NCI-H748 (cell line): ENCODE measurements around the gene ZBTB47.
A peak's percentile ranks its signal among the peaks of the same experiment; 100 is the strongest.

Experiments
- DNase-seq: peaks from one replicate; lab custom pipeline; 2025; ENCODE audit not compliant: unreplicated experiment; lab: John Stamatoyannopoulos, UW

Gene ZBTB47

GRCh38 chr3:42653560-42654330, at the start of gene ZBTB47:
ZBTB47 (plus strand) TSS chr3:42653697; CDS start chr3:42658356, 4,659 bp downstream.
- peak; percentile 46 for DNase-seq

DNA sequence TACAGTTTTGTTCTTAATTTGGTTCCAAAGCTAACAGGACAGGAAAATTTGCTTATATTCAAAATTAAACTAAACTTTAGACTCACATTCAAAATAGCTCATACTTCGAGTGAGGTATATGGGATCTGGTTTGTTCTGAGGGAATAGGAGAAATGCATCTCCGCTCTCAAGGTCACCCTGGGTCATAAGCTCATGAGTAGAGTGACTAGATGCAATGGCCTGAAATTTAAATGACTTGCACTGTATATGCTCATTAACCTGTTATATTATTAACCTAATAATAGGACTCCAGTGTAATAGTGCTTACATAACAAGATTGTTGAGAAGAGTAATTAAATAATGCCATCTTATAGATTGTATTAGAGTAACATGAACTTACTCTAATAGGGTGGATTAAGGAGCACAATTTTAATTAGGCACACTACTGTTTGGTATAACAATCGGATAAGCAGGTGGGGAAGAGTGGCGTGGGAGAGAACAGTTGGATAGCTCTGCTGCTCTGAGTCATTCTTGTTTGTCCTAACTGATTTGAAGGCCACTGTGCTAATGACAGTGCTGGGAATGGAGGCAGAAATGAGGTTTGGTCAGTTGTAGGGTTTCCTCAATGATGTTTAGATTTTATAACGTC, 47.8 kb upstream of the ZBTB47 start:
- DNase-seq = no peak

DNA sequence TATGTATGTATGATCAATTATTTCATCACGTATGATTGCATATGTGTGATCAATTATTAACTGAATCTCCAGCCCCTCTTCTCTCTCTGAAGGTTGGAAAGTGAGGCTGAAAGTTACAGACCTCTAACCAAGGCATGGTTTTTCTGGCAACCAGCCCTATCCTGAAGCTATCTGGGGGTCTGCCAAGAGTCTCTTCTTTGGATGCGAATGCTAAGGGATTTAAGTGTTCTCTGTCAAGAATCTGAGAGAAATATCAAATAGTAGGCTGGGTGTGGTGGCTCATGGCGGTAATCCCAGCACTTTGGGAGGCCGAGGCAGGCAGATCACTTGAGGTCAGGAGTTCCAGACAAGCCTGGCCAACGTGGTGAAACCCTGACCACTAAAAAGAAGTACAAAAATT, 44.9 kb upstream of the ZBTB47 start:
- DNase-seq = no peak

DNA sequence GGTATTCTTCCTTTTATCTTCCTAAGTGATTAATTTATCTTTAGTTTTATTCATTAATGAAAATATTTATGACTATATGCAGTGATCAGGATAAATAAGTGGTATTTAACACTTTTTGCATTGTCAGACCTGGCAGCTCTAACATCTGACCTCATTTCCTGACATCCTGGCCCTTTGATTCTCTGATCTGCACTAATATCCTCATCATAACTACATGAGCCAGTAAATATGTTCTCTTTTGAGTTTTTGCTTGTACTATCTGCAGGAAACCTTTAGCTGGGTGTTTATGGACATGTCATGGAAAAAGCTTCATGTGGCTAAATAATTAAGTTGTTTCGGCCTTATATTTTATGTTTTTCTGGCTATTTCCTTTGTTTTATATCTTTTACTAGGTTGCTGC, 42.5 kb upstream of the ZBTB47 start:
- DNase-seq = no peak

GRCh38 chr3:42612217-42612616, 41.3 kb upstream of the ZBTB47 start:
- DNase-seq = no peak

- DNase-seq = no peak
Measured at GRCh38 chr3:42612928-42613327, 40.6 kb upstream of the ZBTB47 start.

GRCh38 chr3:42613462-42613861, 40.0 kb upstream of the ZBTB47 start:
- DNase-seq = no peak

DNA sequence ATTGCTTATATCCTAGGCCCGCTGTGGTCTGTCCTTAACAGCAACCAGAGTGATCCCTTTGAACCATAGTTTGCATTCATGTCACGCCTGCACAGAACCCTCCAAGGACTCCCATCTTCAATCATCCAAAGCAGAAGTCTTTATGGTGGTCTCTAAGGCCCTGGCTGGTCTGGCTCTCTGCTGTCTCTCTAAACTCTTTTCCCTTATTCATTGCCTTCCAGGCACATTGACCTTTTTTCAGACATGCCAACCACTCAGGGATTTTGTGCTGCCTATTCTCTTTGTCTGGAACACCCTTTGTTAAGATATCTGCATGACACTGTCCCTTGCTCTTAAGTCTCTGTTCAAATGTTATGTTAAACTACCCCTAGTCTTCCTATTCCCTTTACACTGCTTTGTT, 21.9 kb upstream of the ZBTB47 start:
- no peak for DNase-seq

GRCh38 chr3:42632146-42632545, 21.4 kb upstream of the ZBTB47 start:
- no peak for DNase-seq

- DNase-seq = no peak
Measured at GRCh38 chr3:42633544-42633943, 20.0 kb upstream of the ZBTB47 start.

GRCh38 chr3:42635111-42635510, 18.4 kb upstream of the ZBTB47 start:
- no peak for DNase-seq

GRCh38 chr3:42637001-42637400, 16.5 kb upstream of the ZBTB47 start:
- no peak for DNase-seq

DNA sequence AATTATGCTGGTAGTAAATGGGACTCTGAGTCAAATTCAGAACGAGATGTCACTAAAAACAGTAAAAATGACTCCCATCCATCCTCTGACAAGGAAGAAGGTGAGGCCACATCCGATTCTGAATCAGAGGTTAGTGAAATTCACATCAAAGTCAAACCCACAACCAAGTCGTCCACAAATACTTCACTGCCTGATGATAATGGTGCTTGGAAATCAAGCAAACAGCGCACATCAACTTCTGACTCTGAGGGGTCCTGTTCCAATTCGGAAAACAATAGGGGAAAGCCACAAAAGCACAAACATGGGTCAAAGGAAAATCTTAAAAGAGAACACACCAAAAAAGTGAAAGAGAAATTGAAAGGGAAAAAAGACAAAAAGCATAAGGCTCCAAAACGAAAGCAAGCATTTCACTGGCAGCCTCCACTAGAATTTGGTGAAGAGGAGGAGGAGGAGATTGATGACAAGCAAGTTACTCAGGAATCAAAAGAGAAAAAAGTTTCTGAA, 15.1 kb upstream of the ZBTB47 start:
- no peak for DNase-seq

DNA sequence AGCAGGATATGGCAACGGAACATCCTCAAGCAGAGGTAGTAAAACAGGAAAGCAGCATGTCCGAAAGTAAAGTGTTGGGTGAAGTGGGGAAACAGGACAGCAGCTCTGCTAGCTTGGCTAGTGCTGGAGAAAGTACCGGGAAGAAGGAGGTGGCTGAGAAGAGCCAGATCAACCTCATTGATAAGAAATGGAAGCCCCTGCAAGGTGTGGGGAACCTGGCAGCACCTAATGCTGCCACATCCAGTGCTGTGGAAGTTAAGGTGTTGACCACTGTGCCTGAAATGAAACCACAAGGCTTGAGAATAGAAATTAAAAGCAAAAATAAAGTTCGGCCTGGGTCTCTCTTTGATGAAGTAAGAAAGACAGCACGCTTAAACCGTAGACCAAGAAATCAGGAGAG, 14.3 kb upstream of the ZBTB47 start:
- no peak for DNase-seq

- DNase-seq = no peak
Measured at GRCh38 chr3:42640129-42640528, 13.4 kb upstream of the ZBTB47 start.

GRCh38 chr3:42640771-42641370, 12.6 kb upstream of the ZBTB47 start:
- no peak for DNase-seq

- DNase-seq = no peak
Measured at GRCh38 chr3:42647821-42648459, 5.6 kb upstream of the ZBTB47 start.

- DNase-seq = no peak
Measured at GRCh38 chr3:42649006-42649405, 4.5 kb upstream of the ZBTB47 start.

DNA sequence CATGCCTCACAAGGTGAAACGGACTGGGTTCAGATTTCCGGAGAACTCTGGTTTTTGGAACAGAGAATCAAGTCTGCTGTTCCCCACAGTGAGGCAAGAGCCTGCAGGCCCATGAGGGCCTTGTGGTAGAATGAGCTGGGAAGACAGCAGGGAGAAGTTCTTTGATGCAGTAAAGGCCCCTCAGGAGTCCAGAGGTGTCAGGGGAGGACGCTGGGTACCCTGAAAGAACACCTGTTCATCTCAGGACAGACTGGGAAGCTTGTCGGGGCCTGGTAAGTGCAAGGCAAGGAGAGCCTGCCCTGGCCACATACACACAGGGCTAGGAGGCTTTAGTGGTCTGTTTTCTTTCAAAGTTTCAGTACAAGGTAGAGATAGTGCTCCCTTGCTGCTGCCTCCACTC, 3.7 kb upstream of the ZBTB47 start:
- DNase-seq = no peak

- no peak for DNase-seq
Measured at GRCh38 chr3:42651248-42652091, 2.0 kb upstream of the ZBTB47 start.

DNA sequence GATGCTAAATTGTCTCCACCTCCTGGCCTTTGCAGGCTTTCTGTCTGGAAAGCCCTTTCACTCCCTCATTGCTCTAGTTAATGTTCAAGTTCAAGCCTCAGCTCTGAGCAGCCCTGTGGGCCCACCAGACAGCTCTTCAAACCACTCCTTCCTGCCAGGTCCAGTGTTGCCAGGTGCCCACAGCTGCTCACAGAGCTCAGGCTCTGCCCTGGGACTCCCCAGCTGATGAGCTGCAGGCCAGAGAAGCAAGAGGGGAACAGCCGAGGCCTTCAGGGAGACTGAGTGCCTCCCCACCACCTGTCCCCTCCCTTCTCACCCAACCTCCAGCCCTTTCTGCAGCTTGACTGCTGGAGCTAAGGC, 1.3 kb upstream of the ZBTB47 start:
- DNase-seq = no peak
